A673 (cell line): Measurements from ENCODE around the gene CDK7.
"Not testable (repeated sequence)": the region's sequence is repeated elsewhere in the genome, so short reads cannot be mapped to it uniquely, and the experiment has no call there.

Experiments used
- CTCF ChIP-seq: fragments of 300-800, 200-600 bp; sonication (generic); conservative IDR thresholded peaks from 2 replicates; pipeline ENCODE4 v1.5.1; 2017; ENCODE audit warnings: low read depth, mild to moderate bottlenecking, antibody characterized with exemption, low read length, moderate library complexity, mixed read lengths
- EZH2 ChIP-seq: fragments of 200-600 bp; sonication (generic); IDR thresholded peaks from 2 replicates; pipeline ENCODE4 v1.6.1; 2017; ENCODE audit warnings: borderline replicate concordance, low read depth, mild to moderate bottlenecking, mixed read lengths, antibody characterized with exemption, low read length; ENCODE audit not compliant: poor library complexity, severe bottlenecking

GRCh38 chr5:69255940-69256339, 21.3 kb downstream of the CDK7 start:
- not testable (repeated sequence) for TF ChIP-seq CTCF, EZH2
